IMR-90 (cell line): ENCODE data around the gene LGALS12. TPM values are rescaled to one million over a fixed set of nuclear protein-coding genes. Genes with fewer than 3 reads are reported as not detected.

Source experiments
- ATAC-seq: fragments of 200-7000 bp; cut with Tn5 transposase; 2 replicates; pipeline ENCODE4 v1.9.1; 2020; ENCODE audit warnings: low read depth, mild to moderate bottlenecking, moderate library complexity
- BruUV-seq: library from RNA; stranded (reverse); fragments of 400-500 nt; replicated peaks from 2 replicates; lab custom pipeline; 2021; lab: Mats Ljungman, UMichigan
- CTCF ChIA-PET: fragments of 300-600 bp; formaldehyde crosslinking; extraction: SDS; loops from one replicate; lab custom pipeline; 2021; ENCODE audit warnings: antibody characterized with exemption; lab: Yijun Ruan, JAX
- POLR2A ChIA-PET: fragments of 300-600 bp; sonication (Branson Sonifier 250); formaldehyde crosslinking; loops from one replicate; lab custom pipeline; 2022; ENCODE audit warnings: antibody characterized with exemption; ENCODE audit not compliant: unreplicated experiment; lab: Charles Lee
- DNase-seq: peaks from one replicate; pipeline ENCODE4 v3.0.0; 2013
- H2AFZ ChIP-seq: replicated peaks from 2 replicates; pipeline ENCODE3; 2013; ENCODE audit warnings: low read length, mild to moderate bottlenecking; ENCODE audit not compliant: poor library complexity
- H2AK5ac ChIP-seq: 2 replicates; pipeline ENCODE4 v1.6.1; 2013; ENCODE audit warnings: low read depth, low read length, inconsistent platforms
- H2AK9ac ChIP-seq: replicated peaks from 2 replicates; pipeline ENCODE3; 2013; ENCODE audit warnings: mild to moderate bottlenecking, low read depth, low read length, moderate library complexity; ENCODE audit not compliant: poor library complexity
- H2BK120ac ChIP-seq: 2 replicates; pipeline ENCODE4 v1.6.1; 2013; ENCODE audit warnings: low read depth, low read length, inconsistent platforms
- H2BK15ac ChIP-seq: 3 replicates; pipeline ENCODE4 v1.6.1; 2013; ENCODE audit warnings: low read depth, low read length, inconsistent platforms
- H2BK20ac ChIP-seq: 2 replicates; pipeline ENCODE4 v1.6.1; 2013; ENCODE audit warnings: low read depth, mild to moderate bottlenecking, inconsistent platforms, low read length, moderate library complexity
- H2BK5ac ChIP-seq: 2 replicates; pipeline ENCODE4 v1.6.1; 2013; ENCODE audit warnings: mild to moderate bottlenecking, low read depth, low read length, inconsistent platforms; ENCODE audit not compliant: poor library complexity, severe bottlenecking
- H3K14ac ChIP-seq: replicated peaks from 2 replicates; pipeline ENCODE4 v1.6.1; 2013; ENCODE audit warnings: low read depth, low read length, inconsistent platforms
- H3K18ac ChIP-seq: 2 replicates; pipeline ENCODE4 v1.6.1; 2013; ENCODE audit warnings: low read depth, low read length, control low read depth
- H3K23ac ChIP-seq: 2 replicates; pipeline ENCODE4 v1.6.1; 2013; ENCODE audit warnings: low read depth, low read length, inconsistent platforms
- H3K27ac ChIP-seq: 2 replicates; pipeline ENCODE4 v1.5.1; 2013; ENCODE audit warnings: mild to moderate bottlenecking, control low read depth, low read length; ENCODE audit not compliant: insufficient read depth
- H3K27me3 ChIP-seq: 2 replicates; pipeline ENCODE4 v1.6.1; 2013; ENCODE audit warnings: low read length; ENCODE audit not compliant: control insufficient read depth, insufficient read depth
- H3K36me3 ChIP-seq: 2 replicates; pipeline ENCODE4 v1.6.1; 2013; ENCODE audit warnings: low read length, mixed read lengths; ENCODE audit not compliant: control insufficient read depth, insufficient read depth
- H3K4ac ChIP-seq: 2 replicates; pipeline ENCODE4 v1.6.1; 2013; ENCODE audit warnings: low read depth, low read length, inconsistent platforms
- H3K4me1 ChIP-seq: 2 replicates; pipeline ENCODE4 v1.6.1; 2013; ENCODE audit warnings: low read length, mixed read lengths; ENCODE audit not compliant: control insufficient read depth, insufficient read depth
- H3K4me2 ChIP-seq: 2 replicates; pipeline ENCODE4 v1.6.1; 2013; ENCODE audit warnings: low read depth, mild to moderate bottlenecking, control low read depth, low read length, moderate library complexity
- H3K4me3 ChIP-seq: 2 replicates; pipeline ENCODE4 v1.5.1; 2013; ENCODE audit warnings: low read depth, mild to moderate bottlenecking, control low read depth, low read length, moderate library complexity; ENCODE audit not compliant: insufficient read depth
- H3K56ac ChIP-seq: 2 replicates; pipeline ENCODE4 v1.6.1; 2013; ENCODE audit warnings: low read length, inconsistent platforms; ENCODE audit not compliant: insufficient read depth; ENCODE audit errors: extremely low read depth
- H3K79me1 ChIP-seq, 2 experiments: 2 replicates each; pipeline ENCODE4 v1.6.1; 2013; ENCODE audit warnings: low read length in 2 of 2, inconsistent platforms in 1 of 2, low read depth in 1 of 2
- H3K9ac ChIP-seq: 2 replicates; pipeline ENCODE4 v1.6.1; 2013; ENCODE audit warnings: low read depth, low read length, control low read depth
- H3K9me1 ChIP-seq: 2 replicates; pipeline ENCODE4 v1.6.1; 2013; ENCODE audit warnings: low read length, inconsistent platforms; ENCODE audit not compliant: insufficient read depth
- H3K9me3 ChIP-seq: 2 replicates; pipeline ENCODE4 v1.6.1; 2013; ENCODE audit warnings: low read length; ENCODE audit not compliant: control insufficient read depth, insufficient read depth
- H4K20me1 ChIP-seq: 2 replicates; pipeline ENCODE4 v1.6.1; 2013; ENCODE audit warnings: low read length, inconsistent platforms; ENCODE audit not compliant: insufficient read depth
- H4K5ac ChIP-seq: 2 replicates; pipeline ENCODE4 v1.6.1; 2013; ENCODE audit warnings: mild to moderate bottlenecking, low read depth, low read length, control low read depth
- H4K8ac ChIP-seq, 2 experiments: 2 replicates each; pipeline ENCODE4 v1.6.1; 2013; ENCODE audit warnings: low read depth in 2 of 2, low read length in 2 of 2, control low read depth in 1 of 2, inconsistent platforms in 1 of 2
- H4K91ac ChIP-seq: 2 replicates; pipeline ENCODE4 v1.6.1; 2013; ENCODE audit warnings: low read depth, low read length, inconsistent platforms; ENCODE audit not compliant: insufficient read depth
- BHLHE40 ChIP-seq: fragments of 150-350 bp; IDR thresholded peaks from 2 replicates; pipeline ENCODE4 v1.6.1; 2016; ENCODE audit warnings: mild to moderate bottlenecking, low read depth, low read length
- CEBPB ChIP-seq: IDR thresholded peaks from 2 replicates; pipeline ENCODE4 v1.6.1; 2012; ENCODE audit warnings: low read depth, low read length, improper control_type of control experiment
- MAFK ChIP-seq: IDR thresholded peaks from 2 replicates; pipeline ENCODE4 v1.6.1; 2012; ENCODE audit warnings: low read depth, low read length, improper control_type of control experiment
- MAZ ChIP-seq: IDR thresholded peaks from 2 replicates; pipeline ENCODE4 v1.6.1; 2012; ENCODE audit warnings: low read depth, mild to moderate bottlenecking, low read length, improper control_type of control experiment, moderate library complexity, borderline replicate concordance
- MXI1 ChIP-seq: IDR thresholded peaks from 2 replicates; pipeline ENCODE4 v1.6.1; 2012; ENCODE audit warnings: low read depth, mild to moderate bottlenecking, low read length, moderate library complexity, borderline replicate concordance
- NFE2L2 ChIP-seq: fragments of 150-350 bp; IDR thresholded peaks from 2 replicates; pipeline ENCODE4 v1.6.1; 2016; ENCODE audit warnings: low read depth, mild to moderate bottlenecking, low read length
- RAD21 ChIP-seq: IDR thresholded peaks from 2 replicates; pipeline ENCODE4 v1.6.1; 2012; ENCODE audit warnings: low read length, improper control_type of control experiment
- RCOR1 ChIP-seq: IDR thresholded peaks from 2 replicates; pipeline ENCODE4 v1.6.1; 2012; ENCODE audit warnings: mild to moderate bottlenecking, low read length, improper control_type of control experiment; ENCODE audit not compliant: insufficient replicate concordance
- RFX5 ChIP-seq: IDR thresholded peaks from 2 replicates; pipeline ENCODE4 v1.8.0; 2012; ENCODE audit warnings: low read depth, mild to moderate bottlenecking, low read length, moderate library complexity
- USF2 ChIP-seq: fragments of 150-350 bp; IDR thresholded peaks from 2 replicates; pipeline ENCODE4 v1.6.1; 2017; ENCODE audit warnings: mild to moderate bottlenecking, antibody characterized with exemption, low read length, low read depth
- WGBS, 2 experiments: methylation state at CpG; one replicate each; pipeline versions ENCODE4 v1.1.5 to v1.1.7; 2013; ENCODE audit warnings: missing lambda C conversion rate in 2 of 2; ENCODE audit not compliant: insufficient read length in 1 of 2; ENCODE audit errors: extremely low coverage in 2 of 2; 5-methylcytosine and 5-hydroxymethylcytosine counted together
- dilution Hi-C: fragments of 300-500 bp; cut with HindIII; formaldehyde crosslinking; loops from one replicate; pipeline ENCODE4 v1.14.3; 2018; ENCODE audit warnings: low sequenced_read_pairs; ENCODE audit not compliant: unreplicated experiment
- in situ Hi-C: fragments of 300-500 bp; cut with MboI; formaldehyde crosslinking; loops from 3 replicates; pipeline ENCODE4 v1.14.3; 2019; ENCODE audit warnings: low sequenced_read_pairs, inconsistent platforms, mixed read lengths
- intact Hi-C: fragments of 100-400 bp; cut with micrococcal nuclease; formaldehyde crosslinking; loops from 2 replicates; pipeline ENCODE4 v1.10.0; 2022
- polyA plus RNA-seq, 3 experiments: library from polyadenylated mRNA; depleted of rRNA; stranded (reverse); fragments of >200 nt; gene quantifications; 2 replicates each; pipeline ENCODE4 v1.2.3, GENCODE V29; 2012; ENCODE audit warnings: low replicate concordance in 1 of 3
- total RNA-seq: library from RNA; depleted of rRNA; stranded (reverse); fragments of >200 nt; gene quantifications from 2 replicates; pipeline ENCODE4 v1.2.3, GENCODE V29; 2012
- TF ChIP-seq, protein P1 (sequence below): conservative IDR thresholded peaks from 2 replicates; pipeline ENCODE4 v1.5.1; 2012; ENCODE audit warnings: mild to moderate bottlenecking, low read depth, low read length, improper control_type of control experiment

The LGALS12 gene
- total and polyA plus RNA-seq, 2 of the 4 experiments (the other 2 are of a cell fraction): not detected

DNA sequence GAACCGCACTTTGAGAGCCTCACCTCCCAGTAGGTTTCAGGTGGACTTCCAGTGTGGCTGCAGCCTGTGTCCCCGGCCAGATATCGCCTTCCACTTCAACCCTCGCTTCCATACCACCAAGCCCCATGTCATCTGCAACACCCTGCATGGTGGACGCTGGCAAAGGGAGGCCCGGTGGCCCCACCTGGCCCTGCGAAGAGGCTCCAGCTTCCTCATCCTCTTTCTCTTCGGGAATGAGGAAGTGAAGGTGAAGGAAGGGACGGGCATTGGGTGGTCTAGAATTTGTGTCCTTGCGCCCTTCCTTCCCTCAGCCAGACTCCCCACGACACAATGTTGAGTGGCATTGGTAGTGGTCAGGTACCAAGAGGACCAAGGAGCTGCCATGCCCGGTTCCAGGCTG is 2.9 kb downstream of the LGALS12 start:
- no peaks in the 10 kb centered on the region for H3K9me3 ChIP-seq
- peaks cover 5% of the 10 kb centered on the region for H3K27me3 ChIP-seq
- DNase-seq: no peak
- no TSS peak for BruUV-seq
- no peaks in the 10 kb centered on the region for H4K20me1 ChIP-seq
- H4K91ac ChIP-seq: no peak overlapping the region
- H3K56ac ChIP-seq: no peak overlapping the region
- H3K18ac ChIP-seq: no peak overlapping the region
- H3K23ac ChIP-seq: no peak overlapping the region
- TF ChIP-seq, protein P1, sequence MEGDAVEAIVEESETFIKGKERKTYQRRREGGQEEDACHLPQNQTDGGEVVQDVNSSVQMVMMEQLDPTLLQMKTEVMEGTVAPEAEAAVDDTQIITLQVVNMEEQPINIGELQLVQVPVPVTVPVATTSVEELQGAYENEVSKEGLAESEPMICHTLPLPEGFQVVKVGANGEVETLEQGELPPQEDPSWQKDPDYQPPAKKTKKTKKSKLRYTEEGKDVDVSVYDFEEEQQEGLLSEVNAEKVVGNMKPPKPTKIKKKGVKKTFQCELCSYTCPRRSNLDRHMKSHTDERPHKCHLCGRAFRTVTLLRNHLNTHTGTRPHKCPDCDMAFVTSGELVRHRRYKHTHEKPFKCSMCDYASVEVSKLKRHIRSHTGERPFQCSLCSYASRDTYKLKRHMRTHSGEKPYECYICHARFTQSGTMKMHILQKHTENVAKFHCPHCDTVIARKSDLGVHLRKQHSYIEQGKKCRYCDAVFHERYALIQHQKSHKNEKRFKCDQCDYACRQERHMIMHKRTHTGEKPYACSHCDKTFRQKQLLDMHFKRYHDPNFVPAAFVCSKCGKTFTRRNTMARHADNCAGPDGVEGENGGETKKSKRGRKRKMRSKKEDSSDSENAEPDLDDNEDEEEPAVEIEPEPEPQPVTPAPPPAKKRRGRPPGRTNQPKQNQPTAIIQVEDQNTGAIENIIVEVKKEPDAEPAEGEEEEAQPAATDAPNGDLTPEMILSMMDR: no peak
- TF ChIP-seq USF2 (no peak), RAD21 (no peak), RFX5 (no peak), CEBPB (no peak), MAZ (no peak), BHLHE40 (no peak), MAFK (no peak), RCOR1 (no peak), MXI1 (no peak), NFE2L2 (no peak)
- no peak overlapping the region for H4K8ac ChIP-seq
- dilution Hi-C loops (no loop called here), intact Hi-C loops (no loop called here), in situ Hi-C loops (no loop called here)
- CTCF ChIA-PET: interaction anchor here (0.6 kb wide), 1 partner anchor 16 kb away, joined by 3 read pairs; no protein-coding TSS in a partner anchor
- no peak overlapping the region for H2AK5ac ChIP-seq
- ATAC-seq: no peak
- no peak overlapping the region for H3K27ac ChIP-seq
- H3K79me1 ChIP-seq: no peaks in the 10 kb centered on the region
- H3K4me3 ChIP-seq: no peak overlapping the region
- H3K9me1 ChIP-seq: no peaks in the 10 kb centered on the region
- H2BK20ac ChIP-seq: no peak overlapping the region
- H3K4me1 ChIP-seq: no peaks in the 10 kb centered on the region
- POLR2A ChIA-PET: no interaction called here
- H4K5ac ChIP-seq: no peak overlapping the region
- no peak overlapping the region for H2AK9ac ChIP-seq
- H3K14ac ChIP-seq: no peak overlapping the region
- no peak overlapping the region for H2BK5ac ChIP-seq
- no peak overlapping the region for H3K4me2 ChIP-seq
- no peak overlapping the region for H2BK15ac ChIP-seq
- no peak overlapping the region for H2AFZ ChIP-seq
- H3K9ac ChIP-seq: no peak overlapping the region
- WGBS, 2 experiments: 67% methylated on average over 1 of the region's 12 CpGs; no CpG with 5 or more reads in 1 of the 2 experiments
- no peaks in the 10 kb centered on the region for H3K36me3 ChIP-seq
- H3K4ac ChIP-seq: no peak overlapping the region
- H2BK120ac ChIP-seq: no peak overlapping the region
